HTERT RPE-1 (cell line): Measurements from ENCODE around the gene NR3C1.

Experiments used
- in situ Hi-C: fragments of 300-500 bp; cut with MboI; formaldehyde crosslinking; loops from 4 replicates; pipeline ENCODE4 v1.14.3; 2020; ENCODE audit warnings: low sequenced_read_pairs

Gene NR3C1

DNA sequence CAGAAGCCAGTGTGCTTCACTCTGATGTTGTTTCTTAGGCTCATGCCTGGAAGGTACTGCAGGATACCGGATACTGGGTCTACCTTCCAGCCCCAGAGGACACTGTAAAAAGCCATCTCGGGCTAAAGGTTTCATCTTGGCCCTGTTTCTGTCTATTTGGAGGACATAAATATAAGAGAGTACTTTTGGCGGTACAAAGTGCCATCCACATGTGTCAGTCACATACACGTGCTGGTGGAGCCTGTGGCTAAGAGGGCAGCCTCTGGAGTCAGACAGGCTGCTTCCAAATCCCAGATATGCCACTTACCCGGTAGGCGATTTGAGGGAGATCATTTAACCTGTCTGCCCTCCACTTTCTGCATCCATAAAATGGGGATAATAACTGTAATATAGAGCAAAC, 160.4 kb downstream of the NR3C1 start:
- in situ Hi-C loops: no loop called here

- in situ Hi-C loops: no loop called here
Measured at GRCh38 chr5:143241892-143242291, 161.6 kb downstream of the NR3C1 start.

DNA sequence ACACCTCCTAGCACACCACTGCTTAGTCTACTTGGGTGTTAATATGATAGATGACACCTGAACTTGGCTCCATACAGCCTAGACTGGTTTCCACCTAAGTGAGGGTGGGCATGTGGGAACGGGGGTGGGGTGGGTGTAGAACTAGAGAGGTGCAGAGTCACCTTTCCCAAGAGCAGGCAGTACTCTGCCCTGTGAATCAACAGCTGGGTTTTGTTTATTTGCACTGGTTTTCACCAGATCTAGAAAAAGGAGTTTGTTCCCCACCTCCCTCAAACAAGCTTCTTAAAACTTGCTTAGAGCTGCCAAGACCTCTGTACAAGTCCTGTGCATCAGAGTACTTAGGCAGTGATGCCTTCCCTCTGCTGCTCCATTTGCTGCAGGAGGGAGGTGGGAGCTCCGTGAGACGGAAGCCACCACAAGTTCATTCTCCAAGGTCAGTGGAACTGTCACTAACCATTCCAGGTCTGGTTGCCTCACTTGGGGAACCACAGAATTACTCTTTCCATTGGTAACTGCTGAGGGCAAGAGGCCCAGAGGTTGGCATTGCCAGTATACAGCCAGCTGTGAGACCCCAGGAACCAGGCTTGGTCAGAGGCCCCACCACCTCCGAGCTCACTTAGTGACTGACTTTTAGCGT, 163.5 kb downstream of the NR3C1 start:
- in situ Hi-C loops: no loop called here

DNA sequence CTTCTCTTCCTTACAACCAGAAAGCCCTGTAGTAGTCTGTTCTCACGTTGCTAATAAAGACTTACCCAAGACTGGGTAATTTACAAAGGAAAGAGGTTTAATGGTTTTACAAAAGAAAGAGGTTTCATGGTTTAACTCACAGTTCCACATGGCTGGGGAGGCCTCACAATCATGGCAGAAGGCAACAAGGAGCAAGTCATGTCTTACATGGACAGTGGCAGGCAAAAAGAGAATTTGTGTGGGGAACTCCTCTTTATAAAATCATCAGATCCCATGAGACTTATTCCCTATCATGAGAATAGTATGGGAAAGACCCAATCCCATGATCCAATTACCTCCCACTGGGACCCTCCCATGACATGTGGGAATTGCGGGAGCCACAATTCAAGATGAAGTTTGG, 164.9 kb downstream of the NR3C1 start:
- in situ Hi-C loops: no loop called here

- in situ Hi-C loops: no loop called here
Measured at GRCh38 chr5:143237664-143238063, 165.8 kb downstream of the NR3C1 start.

DNA sequence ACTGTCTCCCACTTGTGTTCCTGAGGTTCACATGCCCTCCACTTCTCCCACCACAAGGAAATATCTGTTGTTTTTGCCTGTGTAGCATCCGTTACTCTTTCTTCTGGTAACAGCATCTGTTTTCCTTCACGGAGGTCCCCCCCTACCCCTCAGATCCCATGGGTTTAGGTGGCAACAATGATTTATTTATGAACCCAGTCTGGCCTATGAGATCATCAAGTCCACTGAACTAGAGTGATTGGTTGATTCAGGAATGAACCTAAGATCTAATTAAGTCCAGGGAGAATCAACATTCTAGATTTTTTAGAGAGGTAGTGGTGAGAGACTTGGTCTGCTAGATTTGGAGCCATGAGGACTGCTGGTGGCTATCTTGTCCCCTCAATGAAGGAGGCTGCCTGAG, 166.8 kb downstream of the NR3C1 start:
- in situ Hi-C loops: no loop called here

GRCh38 chr5:143235423-143235822, 168.1 kb downstream of the NR3C1 start:
- in situ Hi-C loops: no loop called here

GRCh38 chr5:143234162-143234842, 169.2 kb downstream of the NR3C1 start:
- in situ Hi-C loops: no loop called here

- in situ Hi-C loops: no loop called here
Measured at GRCh38 chr5:143233031-143233430, 170.5 kb downstream of the NR3C1 start.

DNA sequence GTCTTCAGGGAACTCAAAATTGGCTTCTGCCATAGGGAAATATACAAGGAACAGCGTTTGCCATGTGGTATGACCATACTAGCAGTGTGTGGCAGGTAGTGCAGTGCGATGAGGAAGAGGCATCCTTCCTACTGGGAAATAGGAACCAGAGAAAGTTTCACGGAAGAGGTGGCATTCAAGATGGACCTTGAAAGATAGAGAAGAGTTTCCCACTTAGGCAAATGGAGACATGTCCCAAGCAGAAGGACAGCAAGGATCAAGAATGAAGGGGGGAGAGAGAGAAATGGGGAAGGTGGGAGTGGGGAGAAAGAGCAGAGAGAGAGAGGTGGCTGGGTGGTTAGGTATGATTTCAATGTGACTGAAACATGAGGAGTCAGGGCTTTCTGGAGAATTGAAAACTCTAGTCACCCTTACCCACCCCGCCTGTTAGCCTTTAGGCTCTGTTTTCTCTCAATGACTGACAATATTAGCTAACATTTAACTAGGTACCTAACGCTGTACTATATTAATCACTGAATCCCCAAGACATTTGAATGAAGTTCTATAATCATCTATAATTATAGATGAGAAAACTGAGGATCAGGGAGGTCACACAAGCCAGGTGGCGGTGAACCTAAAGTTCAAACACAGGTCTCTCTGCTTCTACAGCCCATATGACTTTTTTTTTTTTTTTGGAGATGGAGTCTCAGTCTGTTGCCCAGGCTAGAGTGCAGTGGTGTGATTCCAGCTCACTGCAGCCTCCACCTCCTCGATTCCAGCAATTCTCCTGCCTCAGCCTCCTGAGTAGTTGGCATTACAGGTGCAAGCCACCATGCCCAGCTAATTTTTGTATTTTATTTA, 171.3 kb downstream of the NR3C1 start:
- in situ Hi-C loops: no loop called here

DNA sequence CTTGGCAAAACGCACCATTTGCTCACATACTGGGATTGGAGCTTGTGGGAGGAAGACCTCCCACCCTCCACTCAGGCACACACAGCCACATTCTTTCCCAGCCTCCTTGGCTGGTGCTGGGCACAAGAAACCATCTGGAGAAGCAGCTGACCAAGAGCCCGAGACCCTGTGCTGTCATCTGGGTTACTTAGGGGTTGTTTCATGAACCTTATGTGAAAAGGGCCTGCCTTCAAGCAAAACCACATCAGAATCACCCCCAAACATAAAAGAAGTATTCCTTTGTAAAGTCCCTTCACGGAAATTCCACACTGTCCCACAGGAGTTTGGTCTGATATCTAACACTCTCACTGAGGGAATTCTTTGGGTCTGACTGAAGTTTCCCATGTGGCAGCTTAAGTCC, 172.1 kb downstream of the NR3C1 start:
- in situ Hi-C loops: no loop called here

DNA sequence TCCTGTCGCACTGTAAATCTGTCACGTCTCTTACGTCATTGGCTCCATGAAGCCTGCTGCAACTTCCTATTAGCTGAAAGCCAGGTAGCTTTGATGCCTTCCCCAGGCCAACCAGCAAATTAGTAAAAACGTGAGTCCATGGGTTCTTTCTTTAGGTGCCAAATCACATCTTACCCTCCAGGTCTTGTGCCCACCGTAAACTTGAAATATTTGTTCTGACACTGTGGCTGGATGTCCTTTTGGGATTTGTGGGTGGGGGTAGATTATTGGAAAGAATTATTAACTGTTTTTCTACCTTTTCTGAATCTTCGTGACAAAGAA, 172.8 kb downstream of the NR3C1 start:
- in situ Hi-C loops: no loop called here

DNA sequence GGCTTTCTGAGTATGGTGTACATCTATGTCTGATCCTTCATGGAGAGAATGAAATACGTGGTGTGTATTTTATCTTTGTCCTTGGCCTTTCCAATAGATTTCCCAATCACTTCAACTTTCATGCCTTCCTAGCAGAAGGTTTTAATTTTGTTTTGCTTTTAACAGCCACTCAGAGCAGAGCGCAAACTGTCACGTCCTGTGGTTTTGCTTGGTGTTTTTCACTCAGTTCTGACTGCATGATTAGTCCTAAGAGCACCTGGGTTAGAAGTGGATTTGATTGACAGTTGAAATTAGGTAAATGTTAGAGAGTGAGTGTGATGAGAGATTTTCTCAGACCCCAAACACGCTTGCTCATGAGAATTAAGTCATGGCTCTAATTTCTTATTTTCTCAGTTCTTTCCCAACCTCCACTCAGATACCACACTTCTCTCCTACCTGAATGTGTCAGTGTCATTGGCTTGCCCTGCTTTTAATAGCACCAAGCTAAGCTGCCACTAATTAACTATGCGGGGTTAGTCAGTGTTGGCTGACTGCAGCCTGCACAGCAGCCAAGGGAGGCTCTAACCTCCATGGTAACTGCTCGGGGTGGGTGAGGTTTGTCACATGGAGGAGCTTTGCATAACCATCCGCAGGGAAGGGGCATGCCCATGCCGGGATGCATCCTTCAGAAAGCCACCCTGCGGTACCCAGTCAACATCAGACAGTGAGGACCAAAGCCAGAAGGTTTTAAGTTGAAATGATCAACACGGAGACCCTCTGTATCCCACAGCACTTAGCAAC, 173.4 kb downstream of the NR3C1 start:
- in situ Hi-C loops: no loop called here

GRCh38 chr5:143229426-143229895, 174.0 kb downstream of the NR3C1 start:
- in situ Hi-C loops: no loop called here

DNA sequence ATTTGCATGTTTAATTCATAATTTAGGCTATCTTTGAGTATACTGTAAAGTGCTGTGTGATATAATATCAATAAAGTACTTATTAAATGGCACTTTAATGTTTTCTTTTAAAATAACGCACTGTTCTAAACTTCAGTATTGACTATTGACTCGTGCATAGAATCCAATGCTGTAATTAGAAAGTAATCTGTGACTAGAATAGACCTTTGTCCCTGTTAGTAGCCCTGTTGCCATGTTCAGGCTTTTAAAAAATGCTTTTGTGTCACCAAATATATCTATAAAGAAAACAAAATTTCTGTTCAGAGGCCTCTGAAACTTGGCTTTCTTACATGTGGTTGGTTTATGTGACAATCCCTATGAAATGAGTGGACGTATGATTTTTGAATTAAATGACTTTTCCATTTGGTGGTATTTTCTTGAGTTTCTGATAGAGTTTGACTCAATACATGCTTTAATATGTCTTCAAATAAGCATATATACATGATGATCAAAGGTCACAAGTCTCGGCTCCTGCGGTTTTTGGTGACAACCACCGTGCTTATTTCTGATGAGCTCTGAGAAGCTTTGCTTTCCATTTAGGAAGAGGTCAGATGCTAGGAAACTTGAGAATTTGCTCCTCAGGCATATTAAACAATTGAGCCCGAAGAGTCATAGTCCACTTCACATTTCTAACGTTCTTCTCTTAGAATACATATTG, 174.7 kb downstream of the NR3C1 start:
- in situ Hi-C loops: no loop called here
